IPS-18a (cell line): Measurements from ENCODE around the gene CEP76.
A peak's percentile ranks its signal among the peaks of the same experiment; 100 is the strongest.

Experiments
- H3K27ac ChIP-seq: one replicate; pipeline ENCODE4 v1.5.1; 2013; ENCODE audit warnings: low read length
- H3K27me3 ChIP-seq: one replicate; pipeline ENCODE4 v1.6.1; 2013; ENCODE audit warnings: mild to moderate bottlenecking, low read length; ENCODE audit not compliant: control insufficient read depth, insufficient read depth
- H3K36me3 ChIP-seq: one replicate; pipeline ENCODE4 v1.6.1; 2013; ENCODE audit warnings: low read depth, low read length; ENCODE audit not compliant: control insufficient read depth
- H3K4me1 ChIP-seq: one replicate; pipeline ENCODE4 v1.6.1; 2013; ENCODE audit warnings: low read depth, low read length; ENCODE audit not compliant: control insufficient read depth
- H3K4me3 ChIP-seq: one replicate; pipeline ENCODE4 v1.5.1; 2013; ENCODE audit warnings: low read length
- H3K9ac ChIP-seq: one replicate; pipeline ENCODE4 v1.6.1; 2013; ENCODE audit warnings: mild to moderate bottlenecking, low read length, moderate library complexity
- H3K9me3 ChIP-seq: one replicate; pipeline ENCODE4 v1.6.1; 2013; ENCODE audit warnings: low read depth, low read length; ENCODE audit not compliant: control insufficient read depth

Gene CEP76, protein sequence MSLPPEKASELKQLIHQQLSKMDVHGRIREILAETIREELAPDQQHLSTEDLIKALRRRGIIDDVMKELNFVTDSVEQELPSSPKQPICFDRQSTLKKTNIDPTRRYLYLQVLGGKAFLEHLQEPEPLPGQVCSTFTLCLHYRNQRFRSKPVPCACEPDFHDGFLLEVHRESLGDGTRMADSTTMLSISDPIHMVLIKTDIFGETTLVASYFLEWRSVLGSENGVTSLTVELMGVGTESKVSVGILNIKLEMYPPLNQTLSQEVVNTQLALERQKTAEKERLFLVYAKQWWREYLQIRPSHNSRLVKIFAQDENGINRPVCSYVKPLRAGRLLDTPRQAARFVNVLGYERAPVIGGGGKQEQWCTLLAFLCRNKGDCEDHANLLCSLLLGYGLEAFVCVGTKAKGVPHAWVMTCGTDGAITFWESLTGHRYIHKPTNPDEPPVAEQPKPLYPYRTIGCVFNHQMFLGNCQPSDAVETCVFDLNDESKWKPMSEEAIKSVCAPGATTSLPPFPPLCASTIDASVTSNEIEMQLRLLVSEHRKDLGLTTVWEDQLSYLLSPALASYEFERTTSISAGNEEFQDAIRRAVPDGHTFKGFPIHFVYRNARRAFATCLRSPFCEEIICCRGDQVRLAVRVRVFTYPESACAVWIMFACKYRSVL

DNA sequence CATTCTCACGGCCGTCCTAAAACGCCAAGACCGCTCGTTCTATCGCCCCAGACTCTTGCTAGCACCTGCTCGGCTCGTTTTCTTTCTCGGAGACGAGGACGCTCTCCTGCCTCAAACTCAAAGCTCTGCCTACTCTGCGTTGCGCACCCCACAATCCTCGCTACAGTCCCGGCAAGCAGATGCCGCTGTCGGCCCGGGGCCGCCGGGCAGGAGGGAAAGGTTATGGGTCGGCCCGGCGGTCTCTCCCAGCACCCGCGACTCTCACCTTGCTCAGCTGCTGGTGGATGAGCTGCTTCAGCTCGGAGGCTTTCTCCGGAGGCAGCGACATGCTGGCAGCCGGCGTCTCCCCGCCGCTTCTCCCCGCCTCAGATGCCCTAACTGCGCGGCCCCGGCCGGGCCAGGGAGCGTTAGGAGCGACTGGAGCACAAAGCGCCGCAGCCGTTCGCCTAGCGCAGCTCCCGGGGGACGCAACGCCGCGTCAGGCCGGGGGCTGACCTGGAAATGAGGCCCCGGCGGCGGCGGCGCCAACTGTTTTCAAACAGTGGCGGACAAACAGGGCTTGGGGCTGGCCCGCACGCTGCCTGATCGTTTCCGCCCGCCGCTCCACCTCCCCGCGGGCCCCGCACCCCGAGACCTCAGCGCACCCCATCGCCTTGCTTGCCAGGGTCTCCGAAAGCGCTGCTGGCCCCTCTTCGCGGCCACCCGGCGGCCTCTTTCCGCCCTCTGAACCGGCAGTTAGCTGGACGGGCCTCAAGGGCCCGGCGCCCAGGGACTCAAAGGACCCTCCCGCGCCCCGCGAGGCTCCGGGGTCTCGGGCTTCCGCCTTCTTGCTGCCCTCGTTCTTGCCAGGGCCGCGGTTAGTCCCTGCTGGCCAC, at the start of gene CEP76, which contains the start of gene PSMG2:
CEP76 (minus strand) TSS at position 503 of the 875 bp plus-strand sequence; CDS start at position 328, 175 bp downstream.
PSMG2 (plus strand) TSS at position 822 of the 875 bp plus-strand sequence. CDS start 66 bp downstream, outside the sequence.
- Histone ChIP-seq H3K4me1 (peaks cover 5% of the 10 kb centered on the region), H3K4me3 (peak within 1 kb of the TSS; percentile 89), H3K27me3 (no peaks in the 10 kb centered on the region), H3K9me3 (no peaks in the 10 kb centered on the region), H3K36me3 (peaks cover 26% of the 10 kb centered on the region), H3K27ac (peak within 1 kb of the TSS; percentile 74), H3K9ac (peak within 1 kb of the TSS; percentile 94)

DNA sequence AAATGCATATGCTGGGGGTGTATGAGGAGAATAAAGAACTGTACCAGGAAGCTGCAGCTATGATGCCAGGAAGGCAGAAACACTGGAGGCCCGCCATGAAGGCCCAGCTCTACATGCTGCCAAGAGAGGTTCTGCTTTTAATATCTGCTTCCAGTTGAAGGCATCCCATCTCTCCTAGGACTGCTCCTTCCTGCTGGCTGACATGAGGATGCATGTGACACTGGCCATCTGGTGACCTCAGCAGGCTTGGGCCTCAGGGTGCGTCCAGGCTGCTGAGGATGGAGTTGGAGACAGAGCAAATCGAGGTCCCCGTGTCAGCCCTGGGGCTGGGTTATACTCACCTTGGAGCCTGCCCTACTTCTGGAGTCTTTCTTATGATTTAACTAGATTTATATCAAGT, 49.4 kb upstream of the CEP76 start:
- Histone ChIP-seq H3K9me3 (no peaks in the 10 kb centered on the region), H3K4me1 (no peaks in the 10 kb centered on the region), H3K36me3 (no peaks in the 10 kb centered on the region), H3K4me3 (no peak overlapping the region), H3K27me3 (no peaks in the 10 kb centered on the region), H3K27ac (no peak overlapping the region), H3K9ac (no peak overlapping the region)

DNA sequence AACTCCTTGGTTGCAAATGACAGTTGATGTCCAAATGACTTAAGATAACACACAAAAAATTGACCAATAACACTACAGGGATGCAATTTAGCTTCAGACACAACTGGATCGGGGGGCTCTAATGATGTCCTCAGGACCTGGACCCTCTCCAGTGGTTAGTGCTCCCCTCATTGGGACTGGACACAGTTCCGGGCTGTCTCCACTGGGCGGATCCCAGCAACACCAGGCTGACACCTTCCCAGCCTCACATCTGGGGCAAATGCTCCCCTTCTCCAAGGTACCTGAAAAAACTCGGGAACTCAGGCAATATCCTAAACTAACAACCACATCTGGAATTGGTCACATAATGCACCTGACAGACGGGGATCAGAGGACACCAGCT, 49.0 kb upstream of the CEP76 start:
- no peak overlapping the region for H3K4me3 ChIP-seq
- no peaks in the 10 kb centered on the region for H3K36me3 ChIP-seq
- H3K9me3 ChIP-seq: no peaks in the 10 kb centered on the region
- no peak overlapping the region for H3K27ac ChIP-seq
- no peak overlapping the region for H3K9ac ChIP-seq
- H3K4me1 ChIP-seq: no peaks in the 10 kb centered on the region
- no peaks in the 10 kb centered on the region for H3K27me3 ChIP-seq

DNA sequence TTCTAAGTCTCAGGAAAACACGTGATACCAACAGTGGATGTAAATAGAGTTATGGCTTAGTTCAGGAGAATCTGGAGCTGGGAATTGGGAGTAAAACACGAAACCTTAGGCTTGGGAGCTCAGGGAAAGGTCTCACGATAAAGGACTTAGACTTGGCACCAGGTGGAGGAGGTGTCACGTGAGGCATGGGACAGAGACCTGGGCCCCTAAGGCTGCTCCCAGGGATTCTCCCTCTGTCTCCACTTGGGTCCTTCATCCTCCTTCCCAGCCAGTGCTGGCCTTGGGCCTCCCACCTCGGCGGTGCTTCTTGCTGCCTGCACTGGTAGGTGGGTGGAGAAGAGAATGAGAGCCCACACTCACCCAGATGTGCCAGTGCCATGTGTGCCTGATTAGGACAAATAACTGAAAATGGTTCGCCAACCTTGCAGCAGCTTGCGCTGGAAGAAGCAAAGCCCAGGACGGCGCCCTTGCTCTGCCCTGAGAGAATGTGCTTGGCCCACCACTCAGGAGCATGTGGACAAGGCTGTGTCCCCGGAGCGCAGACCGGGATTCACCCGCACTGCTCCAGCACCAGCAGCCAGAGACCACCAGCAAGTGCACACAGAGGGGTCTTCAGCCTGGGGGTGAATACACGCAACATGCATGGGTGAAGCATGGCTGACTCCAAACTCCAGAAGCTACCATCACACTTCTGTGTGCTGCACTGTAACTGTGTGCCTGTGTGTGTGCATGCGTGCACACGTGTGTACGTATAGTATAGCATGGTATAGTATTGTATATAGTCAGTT, 48.4 kb upstream of the CEP76 start:
- Histone ChIP-seq H3K27me3 (no peaks in the 10 kb centered on the region), H3K4me1 (no peaks in the 10 kb centered on the region), H3K4me3 (no peak overlapping the region), H3K36me3 (no peaks in the 10 kb centered on the region), H3K9ac (no peak overlapping the region), H3K27ac (no peak overlapping the region), H3K9me3 (no peaks in the 10 kb centered on the region)

DNA sequence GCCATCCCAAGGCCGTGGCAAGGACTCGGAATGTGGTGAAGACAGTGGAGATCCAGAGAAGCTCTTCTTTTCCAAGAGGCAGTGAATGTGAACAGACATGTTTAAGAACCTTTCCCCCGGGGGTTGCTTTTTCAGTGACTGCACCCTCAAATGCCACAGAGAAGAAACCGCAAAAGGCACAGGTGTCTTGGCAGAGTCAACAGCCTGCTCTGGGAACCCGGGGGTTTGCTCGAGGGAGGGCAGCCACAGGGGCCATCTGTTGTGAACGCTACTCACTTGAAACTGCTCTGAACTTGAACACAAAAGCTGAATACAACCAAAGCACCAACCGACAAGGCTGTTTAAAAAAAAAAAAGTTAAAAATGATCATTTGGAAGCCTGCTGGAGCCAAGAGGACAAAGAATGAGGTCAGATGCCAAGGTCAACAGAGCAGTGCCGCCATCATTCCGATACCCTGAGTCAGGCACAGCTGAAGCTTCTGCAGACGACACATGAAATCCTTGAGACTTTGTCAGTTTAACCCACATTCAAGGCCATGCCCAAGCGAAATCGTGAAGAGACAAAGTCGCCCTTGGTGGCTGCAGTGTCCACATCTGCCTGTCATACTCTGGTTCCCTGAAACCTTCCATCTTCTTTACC, 47.7 kb upstream of the CEP76 start:
- Histone ChIP-seq H3K4me1 (no peaks in the 10 kb centered on the region), H3K4me3 (no peak overlapping the region), H3K9me3 (no peaks in the 10 kb centered on the region), H3K27ac (no peak overlapping the region), H3K27me3 (no peaks in the 10 kb centered on the region), H3K9ac (no peak overlapping the region), H3K36me3 (no peaks in the 10 kb centered on the region)

DNA sequence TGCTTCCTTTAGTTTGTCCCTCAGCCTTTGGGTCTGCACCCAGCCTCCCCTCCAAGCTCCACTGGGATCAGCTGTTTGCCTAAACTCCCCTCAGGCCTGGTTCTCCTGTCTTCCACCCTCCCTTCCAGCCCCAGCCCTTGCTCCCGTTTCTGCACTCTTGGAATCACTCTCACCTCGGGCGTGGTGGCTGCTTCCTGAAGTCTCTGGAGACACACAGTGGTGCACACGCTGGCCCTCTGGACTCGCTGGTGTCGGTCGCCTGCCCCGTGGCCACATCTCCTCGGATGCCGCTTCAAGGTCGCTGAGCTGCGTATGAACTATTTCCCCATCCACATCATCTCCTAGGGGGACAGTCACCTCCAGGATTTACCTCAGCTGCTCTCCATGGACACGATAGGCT, 46.6 kb upstream of the CEP76 start:
- H3K9me3 ChIP-seq: no peaks in the 10 kb centered on the region
- no peaks in the 10 kb centered on the region for H3K27me3 ChIP-seq
- H3K4me1 ChIP-seq: no peaks in the 10 kb centered on the region
- H3K36me3 ChIP-seq: no peaks in the 10 kb centered on the region
- no peak overlapping the region for H3K27ac ChIP-seq
- no peak overlapping the region for H3K9ac ChIP-seq
- H3K4me3 ChIP-seq: no peak overlapping the region

DNA sequence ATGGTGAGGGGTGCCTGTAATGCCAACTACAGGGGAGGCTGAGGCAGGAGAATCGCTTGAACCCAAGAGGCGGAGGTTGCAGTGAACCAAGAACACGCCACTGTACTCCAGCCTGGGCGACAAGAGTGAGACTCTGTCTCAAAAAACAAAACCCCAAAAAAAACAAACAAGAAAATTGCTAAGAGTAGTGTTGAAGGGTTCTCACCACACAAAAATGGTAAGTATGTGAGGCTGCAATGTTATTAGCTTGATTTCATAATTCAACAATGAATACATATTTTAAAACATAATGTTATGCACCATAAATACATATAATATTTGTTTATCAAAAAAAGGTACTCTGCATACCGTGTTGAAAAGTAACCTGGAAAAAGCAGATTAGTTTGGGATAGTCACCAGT, 46.1 kb upstream of the CEP76 start:
- Histone ChIP-seq H3K27ac (no peak overlapping the region), H3K9ac (no peak overlapping the region), H3K4me1 (no peaks in the 10 kb centered on the region), H3K36me3 (no peaks in the 10 kb centered on the region), H3K9me3 (no peaks in the 10 kb centered on the region), H3K4me3 (no peak overlapping the region), H3K27me3 (no peaks in the 10 kb centered on the region)

DNA sequence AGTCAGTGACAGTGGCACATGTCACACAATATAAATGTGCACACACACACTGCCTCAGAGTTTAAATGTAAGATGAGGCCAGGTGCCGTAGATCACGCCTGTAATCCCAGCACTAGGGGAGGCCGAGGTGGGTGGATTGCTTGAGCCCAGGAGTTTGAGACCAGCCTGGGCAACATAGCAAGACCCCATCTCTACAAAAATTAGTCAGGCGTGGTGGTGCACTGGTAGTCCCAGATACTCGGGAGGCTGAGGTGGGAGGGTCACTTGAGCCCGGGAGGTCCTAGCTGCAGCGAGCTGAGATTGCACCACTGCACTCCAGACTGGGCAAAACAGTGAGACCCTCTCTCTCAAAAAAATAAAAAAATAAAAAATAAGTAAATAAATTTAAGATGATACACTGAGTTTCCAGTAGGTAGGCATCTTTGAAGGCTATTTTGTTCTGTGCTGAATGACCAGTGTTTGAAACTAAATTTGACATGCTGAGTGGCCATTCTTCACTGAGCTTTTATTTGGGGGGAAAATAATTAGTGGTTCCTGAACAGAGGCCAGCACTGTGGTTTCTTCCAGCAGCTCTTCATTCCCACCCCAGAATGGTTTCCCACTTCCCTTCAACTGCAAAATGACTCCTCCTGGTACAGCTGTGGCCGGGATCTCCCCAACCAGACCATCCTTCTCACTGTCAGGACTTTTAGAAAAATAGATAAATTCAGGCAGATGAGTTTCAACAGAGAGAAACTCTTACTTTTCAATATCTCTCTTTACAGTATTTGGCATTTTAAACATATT, 45.2 kb upstream of the CEP76 start:
- Histone ChIP-seq H3K4me3 (no peak overlapping the region), H3K27me3 (no peaks in the 10 kb centered on the region), H3K9me3 (no peaks in the 10 kb centered on the region), H3K4me1 (no peaks in the 10 kb centered on the region), H3K36me3 (no peaks in the 10 kb centered on the region), H3K9ac (no peak overlapping the region), H3K27ac (no peak overlapping the region)

DNA sequence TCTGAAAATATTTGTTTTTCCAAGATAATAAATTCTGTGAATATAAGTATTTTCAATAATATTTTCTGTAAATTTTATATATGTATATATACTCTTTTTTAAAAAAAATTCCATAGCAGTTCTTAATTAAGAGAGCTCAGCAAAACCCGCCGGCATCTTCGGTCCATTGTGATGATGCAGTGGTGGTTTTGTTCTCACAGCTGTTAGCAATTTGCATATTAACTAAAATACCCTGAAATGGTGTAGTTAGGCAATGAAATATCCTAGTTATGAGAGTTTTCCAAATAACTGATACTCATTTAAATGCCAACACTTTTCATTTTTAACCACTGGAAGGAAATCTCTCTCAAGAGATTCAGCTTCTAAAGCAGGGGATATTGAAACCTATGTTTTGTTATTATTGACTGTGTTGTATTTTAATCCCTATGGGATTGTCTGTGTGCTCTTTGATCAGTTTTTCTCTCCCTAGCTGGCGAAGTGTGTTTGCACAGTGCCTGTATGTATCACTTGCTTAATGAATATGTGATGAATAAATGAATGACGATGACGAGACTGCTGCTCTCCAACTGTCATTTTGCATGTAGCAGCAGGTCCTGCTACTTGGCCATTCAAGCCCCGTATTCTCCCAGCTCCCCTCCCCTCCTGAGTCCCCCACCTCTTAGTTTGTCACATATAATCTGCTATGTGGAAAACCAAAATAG, 42.7 kb upstream of the CEP76 start:
- Histone ChIP-seq H3K27ac (no peak overlapping the region), H3K9ac (no peak overlapping the region), H3K36me3 (no peaks in the 10 kb centered on the region), H3K4me1 (no peaks in the 10 kb centered on the region), H3K4me3 (no peak overlapping the region), H3K9me3 (no peaks in the 10 kb centered on the region), H3K27me3 (no peaks in the 10 kb centered on the region)

DNA sequence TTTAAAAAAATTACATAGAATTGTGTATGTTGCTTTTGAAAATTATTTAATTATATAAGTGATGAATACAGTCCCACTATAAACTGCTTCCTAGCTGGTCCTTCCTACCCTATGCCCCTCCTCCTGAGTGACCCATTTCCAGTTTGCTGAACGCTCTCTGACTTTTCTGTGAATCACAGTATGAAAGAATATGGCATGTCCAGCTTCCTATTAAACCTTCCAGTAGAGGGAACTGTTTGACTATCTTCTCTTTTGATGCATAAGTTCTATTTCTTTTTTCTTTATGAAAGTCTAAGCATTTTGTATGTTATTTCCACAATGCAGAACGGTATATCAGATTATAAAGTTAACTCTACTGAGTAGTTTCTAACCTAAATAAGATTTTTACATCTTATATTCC, 41.6 kb upstream of the CEP76 start:
- Histone ChIP-seq H3K36me3 (no peaks in the 10 kb centered on the region), H3K4me3 (no peak overlapping the region)

More for the DNA sequence above, 41.6 kb upstream of the CEP76 start:
- H3K27ac ChIP-seq: no peak overlapping the region
- no peaks in the 10 kb centered on the region for H3K9me3 ChIP-seq
- H3K27me3 ChIP-seq: no peaks in the 10 kb centered on the region
- H3K4me1 ChIP-seq: no peaks in the 10 kb centered on the region
- H3K9ac ChIP-seq: no peak overlapping the region
